HepG2 (cell line): ENCODE data around the gene ZCCHC10. TPM values are rescaled to one million over a fixed set of nuclear protein-coding genes. Genes with fewer than 3 reads are reported as not detected.

Source experiments
- MED1 ChIP-seq: sonication (generic); formaldehyde crosslinking; IDR thresholded peaks from 2 replicates; pipeline ENCODE4 v1.4.0; 2020; ENCODE audit warnings: missing genetic modification reagents
- NFKBIZ ChIP-seq: IDR thresholded peaks from 2 replicates; pipeline ENCODE4 v1.6.1; 2018; ENCODE audit warnings: missing genetic modification reagents, missing compliant biosample characterization
- SETDB1 ChIP-seq: sonication (generic); formaldehyde crosslinking; IDR thresholded peaks from 2 replicates; pipeline ENCODE4 v1.5.1; 2020; ENCODE audit warnings: missing genetic modification reagents, mild to moderate bottlenecking, borderline replicate concordance
- SRY ChIP-seq: sonication (generic); formaldehyde crosslinking; IDR thresholded peaks from 2 replicates; pipeline ENCODE4 v1.8.0; 2022; ENCODE audit warnings: mild to moderate bottlenecking, missing genetic modification reagents
- XBP1 ChIP-seq: sonication (generic); formaldehyde crosslinking; IDR thresholded peaks from 2 replicates; pipeline ENCODE4 v1.5.0; 2020; ENCODE audit warnings: missing genetic modification reagents
- ZFP36L1 ChIP-seq: sonication (generic); formaldehyde crosslinking; IDR thresholded peaks from 2 replicates; pipeline ENCODE4 v1.8.0; 2022; ENCODE audit warnings: mild to moderate bottlenecking, missing genetic modification reagents, moderate library complexity
- ZNF451 ChIP-seq: sonication (generic); formaldehyde crosslinking; IDR thresholded peaks from 2 replicates; pipeline ENCODE4 v1.5.0; 2020; ENCODE audit warnings: mild to moderate bottlenecking, missing genetic modification reagents
- ZNF496 ChIP-seq: sonication (generic); formaldehyde crosslinking; IDR thresholded peaks from 2 replicates; pipeline ENCODE4 v1.8.1; 2023; ENCODE audit warnings: mild to moderate bottlenecking, moderate library complexity, missing genetic modification reagents; ENCODE audit not compliant: insufficient replicate concordance
- polyA plus RNA-seq, 8 experiments: library from polyadenylated mRNA; depleted of rRNA in 3 of 8; stranded (reverse) in 7 of 8; unstranded in 1 of 8; fragments of >200 nt; fragmentation: Illumina TruSeq in 4 of 8; extraction: Trizol in 4 of 8; gene quantifications; 2 replicates each; pipeline versions ENCODE4 v1.2.1 to v1.2.3, GENCODE V29; 2011 to 2016; ENCODE audit warnings: low read depth in 4 of 8, missing spikeins in 1 of 8, mixed read lengths in 1 of 8; ENCODE audit not compliant: insufficient read depth in 1 of 8
- total RNA-seq, 5 experiments: library from RNA; depleted of rRNA; stranded (reverse); fragments of >200 nt; fragmentation: Illumina TruSeq; extraction: Trizol; gene quantifications; 2 replicates each; pipeline ENCODE4 v1.2.3, GENCODE V29; 2016; ENCODE audit warnings: low read depth in 1 of 5
- TF ChIP-seq, protein P1 (sequence below): sonication (generic); formaldehyde crosslinking; IDR thresholded peaks from 2 replicates; pipeline ENCODE4 v1.4.0; 2020; ENCODE audit warnings: missing genetic modification reagents
- TF ChIP-seq, protein P2 (sequence below): sonication (generic); formaldehyde crosslinking; IDR thresholded peaks from 2 replicates; pipeline ENCODE4 v1.9.0; 2021; ENCODE audit warnings: missing genetic modification reagents, borderline replicate concordance
- TF ChIP-seq, protein P3 (sequence below): IDR thresholded peaks from 2 replicates; pipeline ENCODE4 v1.6.1; 2016; ENCODE audit warnings: low read depth, missing genetic modification reagents, missing compliant biosample characterization

The ZCCHC10 gene
- total and polyA plus RNA-seq, 2 of the 13 experiments (the other 11 are each of a cell fraction or from before 2014, with no cell fraction given): 40.7 to 48.2 TPM

DNA sequence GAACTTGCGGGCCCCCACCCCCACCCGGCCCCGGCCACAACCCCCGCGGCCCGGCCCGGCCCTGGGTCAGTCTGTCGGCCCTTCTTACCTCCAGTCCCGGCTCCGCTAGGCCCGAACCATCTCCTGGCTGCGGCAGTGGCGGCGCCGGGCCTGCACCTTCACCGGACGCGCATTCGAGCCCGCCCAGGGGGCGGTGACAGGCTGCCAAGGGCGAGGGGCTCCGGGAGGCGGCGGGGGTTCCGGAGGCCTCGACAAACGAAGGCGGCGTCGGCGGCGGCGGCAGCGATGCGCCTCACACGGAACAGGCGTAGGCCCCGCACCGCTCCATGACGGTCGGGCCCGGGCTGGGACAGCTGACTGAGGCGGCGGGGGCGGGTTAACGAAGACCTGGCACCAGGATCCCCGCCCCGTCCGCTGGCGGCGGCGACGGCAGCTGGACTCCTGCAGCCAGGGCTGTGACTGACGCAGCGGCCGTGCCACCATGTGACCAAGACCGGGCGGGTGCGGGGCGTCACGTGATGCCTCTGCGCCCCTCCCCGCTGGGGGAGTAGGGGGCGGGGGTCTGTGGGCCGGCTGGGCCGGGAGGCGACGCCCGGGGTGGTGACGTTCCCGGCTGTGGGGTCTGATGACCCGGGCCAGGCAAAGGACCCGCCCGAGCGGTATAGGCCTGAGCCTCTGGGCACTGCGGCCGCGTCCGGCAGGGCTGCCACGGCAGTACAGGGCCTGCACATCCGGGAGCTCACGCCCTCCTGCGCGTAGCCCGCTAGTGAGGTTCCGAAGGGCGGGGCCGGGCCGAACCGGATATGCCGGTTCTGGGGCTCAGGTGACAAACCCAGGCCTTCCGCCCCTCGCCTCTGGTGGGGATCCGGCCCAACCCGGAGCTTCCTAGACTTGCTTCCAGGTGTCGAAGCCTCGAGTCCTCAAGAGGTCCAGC, 62.9 kb downstream of the ZCCHC10 start, which contains the start of gene AFF4 (continued):
- TF ChIP-seq, protein P1, sequence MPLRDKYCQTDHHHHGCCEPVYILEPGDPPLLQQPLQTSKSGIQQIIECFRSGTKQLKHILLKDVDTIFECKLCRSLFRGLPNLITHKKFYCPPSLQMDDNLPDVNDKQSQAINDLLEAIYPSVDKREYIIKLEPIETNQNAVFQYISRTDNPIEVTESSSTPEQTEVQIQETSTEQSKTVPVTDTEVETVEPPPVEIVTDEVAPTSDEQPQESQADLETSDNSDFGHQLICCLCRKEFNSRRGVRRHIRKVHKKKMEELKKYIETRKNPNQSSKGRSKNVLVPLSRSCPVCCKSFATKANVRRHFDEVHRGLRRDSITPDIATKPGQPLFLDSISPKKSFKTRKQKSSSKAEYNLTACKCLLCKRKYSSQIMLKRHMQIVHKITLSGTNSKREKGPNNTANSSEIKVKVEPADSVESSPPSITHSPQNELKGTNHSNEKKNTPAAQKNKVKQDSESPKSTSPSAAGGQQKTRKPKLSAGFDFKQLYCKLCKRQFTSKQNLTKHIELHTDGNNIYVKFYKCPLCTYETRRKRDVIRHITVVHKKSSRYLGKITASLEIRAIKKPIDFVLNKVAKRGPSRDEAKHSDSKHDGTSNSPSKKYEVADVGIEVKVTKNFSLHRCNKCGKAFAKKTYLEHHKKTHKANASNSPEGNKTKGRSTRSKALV: peak; percentile 66; the same call in 1 of the 2 replicates
- TF ChIP-seq, protein P2, sequence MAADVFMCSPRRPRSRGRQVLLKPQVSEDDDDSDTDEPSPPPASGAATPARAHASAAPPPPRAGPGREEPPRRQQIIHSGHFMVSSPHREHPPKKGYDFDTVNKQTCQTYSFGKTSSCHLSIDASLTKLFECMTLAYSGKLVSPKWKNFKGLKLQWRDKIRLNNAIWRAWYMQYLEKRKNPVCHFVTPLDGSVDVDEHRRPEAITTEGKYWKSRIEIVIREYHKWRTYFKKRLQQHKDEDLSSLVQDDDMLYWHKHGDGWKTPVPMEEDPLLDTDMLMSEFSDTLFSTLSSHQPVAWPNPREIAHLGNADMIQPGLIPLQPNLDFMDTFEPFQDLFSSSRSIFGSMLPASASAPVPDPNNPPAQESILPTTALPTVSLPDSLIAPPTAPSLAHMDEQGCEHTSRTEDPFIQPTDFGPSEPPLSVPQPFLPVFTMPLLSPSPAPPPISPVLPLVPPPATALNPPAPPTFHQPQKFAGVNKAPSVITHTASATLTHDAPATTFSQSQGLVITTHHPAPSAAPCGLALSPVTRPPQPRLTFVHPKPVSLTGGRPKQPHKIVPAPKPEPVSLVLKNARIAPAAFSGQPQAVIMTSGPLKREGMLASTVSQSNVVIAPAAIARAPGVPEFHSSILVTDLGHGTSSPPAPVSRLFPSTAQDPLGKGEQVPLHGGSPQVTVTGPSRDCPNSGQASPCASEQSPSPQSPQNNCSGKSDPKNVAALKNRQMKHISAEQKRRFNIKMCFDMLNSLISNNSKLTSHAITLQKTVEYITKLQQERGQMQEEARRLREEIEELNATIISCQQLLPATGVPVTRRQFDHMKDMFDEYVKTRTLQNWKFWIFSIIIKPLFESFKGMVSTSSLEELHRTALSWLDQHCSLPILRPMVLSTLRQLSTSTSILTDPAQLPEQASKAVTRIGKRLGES (CRISPR knock-in tag): no peak; the same call in 1 of the 2 replicates
- TF ChIP-seq, protein P3, sequence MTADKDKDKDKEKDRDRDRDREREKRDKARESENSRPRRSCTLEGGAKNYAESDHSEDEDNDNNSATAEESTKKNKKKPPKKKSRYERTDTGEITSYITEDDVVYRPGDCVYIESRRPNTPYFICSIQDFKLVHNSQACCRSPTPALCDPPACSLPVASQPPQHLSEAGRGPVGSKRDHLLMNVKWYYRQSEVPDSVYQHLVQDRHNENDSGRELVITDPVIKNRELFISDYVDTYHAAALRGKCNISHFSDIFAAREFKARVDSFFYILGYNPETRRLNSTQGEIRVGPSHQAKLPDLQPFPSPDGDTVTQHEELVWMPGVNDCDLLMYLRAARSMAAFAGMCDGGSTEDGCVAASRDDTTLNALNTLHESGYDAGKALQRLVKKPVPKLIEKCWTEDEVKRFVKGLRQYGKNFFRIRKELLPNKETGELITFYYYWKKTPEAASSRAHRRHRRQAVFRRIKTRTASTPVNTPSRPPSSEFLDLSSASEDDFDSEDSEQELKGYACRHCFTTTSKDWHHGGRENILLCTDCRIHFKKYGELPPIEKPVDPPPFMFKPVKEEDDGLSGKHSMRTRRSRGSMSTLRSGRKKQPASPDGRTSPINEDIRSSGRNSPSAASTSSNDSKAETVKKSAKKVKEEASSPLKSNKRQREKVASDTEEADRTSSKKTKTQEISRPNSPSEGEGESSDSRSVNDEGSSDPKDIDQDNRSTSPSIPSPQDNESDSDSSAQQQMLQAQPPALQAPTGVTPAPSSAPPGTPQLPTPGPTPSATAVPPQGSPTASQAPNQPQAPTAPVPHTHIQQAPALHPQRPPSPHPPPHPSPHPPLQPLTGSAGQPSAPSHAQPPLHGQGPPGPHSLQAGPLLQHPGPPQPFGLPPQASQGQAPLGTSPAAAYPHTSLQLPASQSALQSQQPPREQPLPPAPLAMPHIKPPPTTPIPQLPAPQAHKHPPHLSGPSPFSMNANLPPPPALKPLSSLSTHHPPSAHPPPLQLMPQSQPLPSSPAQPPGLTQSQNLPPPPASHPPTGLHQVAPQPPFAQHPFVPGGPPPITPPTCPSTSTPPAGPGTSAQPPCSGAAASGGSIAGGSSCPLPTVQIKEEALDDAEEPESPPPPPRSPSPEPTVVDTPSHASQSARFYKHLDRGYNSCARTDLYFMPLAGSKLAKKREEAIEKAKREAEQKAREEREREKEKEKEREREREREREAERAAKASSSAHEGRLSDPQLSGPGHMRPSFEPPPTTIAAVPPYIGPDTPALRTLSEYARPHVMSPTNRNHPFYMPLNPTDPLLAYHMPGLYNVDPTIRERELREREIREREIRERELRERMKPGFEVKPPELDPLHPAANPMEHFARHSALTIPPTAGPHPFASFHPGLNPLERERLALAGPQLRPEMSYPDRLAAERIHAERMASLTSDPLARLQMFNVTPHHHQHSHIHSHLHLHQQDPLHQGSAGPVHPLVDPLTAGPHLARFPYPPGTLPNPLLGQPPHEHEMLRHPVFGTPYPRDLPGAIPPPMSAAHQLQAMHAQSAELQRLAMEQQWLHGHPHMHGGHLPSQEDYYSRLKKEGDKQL (CRISPR knock-in tag): 0 out of 2 replicates have a peak, but pooled peaks have one; percentile 36
- TF ChIP-seq MED1 (peak; percentile 75; the same call in 1 of the 2 replicates), ZNF496 (no peak), ZNF451 (peak; percentile 83; the same call in 1 of the 2 replicates), NFKBIZ (CRISPR knock-in tag) (peak; percentile 86), SRY (CRISPR knock-in tag) (peak; percentile 94; the same call in 1 of the 2 replicates), SETDB1 (CRISPR knock-in tag) (no peak), XBP1 (CRISPR knock-in tag) (no peak), ZFP36L1 (CRISPR knock-in tag) (peak; percentile 85; the same call in 1 of the 2 replicates)
